Tibial artery (tissue), 4 donors: Measurements from ENCODE around the gene CCDC144A.
"Not testable (repeated sequence)": the region's sequence is repeated elsewhere in the genome, so short reads cannot be mapped to it uniquely, and the experiment has no call there.

Experiments
- DNase-seq, 2 donors: peaks; one replicate each; pipeline ENCODE4 v3.0.0-alpha.2; 2019
- H3K27ac ChIP-seq, 2 donors: fragments of 200-600 bp; sonication (generic) in 1 of 2; 1 replicate in 1 of 2; 2 replicates in 1 of 2; pipeline ENCODE4 v1.5.1; 2018 to 2019; ENCODE audit warnings: mild to moderate bottlenecking in 1 of 2
- H3K27me3 ChIP-seq, 2 donors: fragments of 200-600 bp; sonication (generic) in 1 of 2; one replicate each; pipeline versions ENCODE4 v1.5.1 to v1.6.0; 2016 to 2019
- H3K36me3 ChIP-seq, 3 donors: fragments of 200-600 bp; sonication (generic) in 2 of 3; one replicate each; pipeline ENCODE4 v1.5.1; 2016 to 2019; ENCODE audit warnings: mild to moderate bottlenecking in 2 of 3
- H3K4me1 ChIP-seq, 4 donors: fragments of 200-600 bp; sonication (generic) in 2 of 4; 1 replicate in 3 of 4; 2 replicates in 1 of 4; pipeline ENCODE4 v1.5.1; 2016 to 2019
- H3K4me3 ChIP-seq, 2 donors: fragments of 200-600 bp; sonication (generic) in 1 of 2; 1 replicate in 1 of 2; 2 replicates in 1 of 2; pipeline ENCODE4 v1.5.1; 2018 to 2019; ENCODE audit warnings: mild to moderate bottlenecking in 2 of 2
- H3K9me3 ChIP-seq, 3 donors: fragments of 200-600 bp; sonication (generic) in 1 of 3; one replicate each; pipeline ENCODE4 v1.5.1; 2016 to 2019
- intact Hi-C: fragments of 100-400 bp; cut with DNase I; formaldehyde crosslinking; loops from one replicate; pipeline ENCODE4 v1.15.0; 2023; ENCODE audit warnings: low total_unique reads
- TF ChIP-seq, protein P1 (sequence below), 2 experiments: fragments of 200-600 bp in 1 of 2; fragments of 450-650 bp in 1 of 2; IDR thresholded peaks; one replicate each; pipeline ENCODE4 v1.5.1; 2017 to 2019; ENCODE audit warnings: antibody characterized with exemption in 2 of 2, mild to moderate bottlenecking in 1 of 2, moderate library complexity in 1 of 2

CCDC144A gene, protein sequence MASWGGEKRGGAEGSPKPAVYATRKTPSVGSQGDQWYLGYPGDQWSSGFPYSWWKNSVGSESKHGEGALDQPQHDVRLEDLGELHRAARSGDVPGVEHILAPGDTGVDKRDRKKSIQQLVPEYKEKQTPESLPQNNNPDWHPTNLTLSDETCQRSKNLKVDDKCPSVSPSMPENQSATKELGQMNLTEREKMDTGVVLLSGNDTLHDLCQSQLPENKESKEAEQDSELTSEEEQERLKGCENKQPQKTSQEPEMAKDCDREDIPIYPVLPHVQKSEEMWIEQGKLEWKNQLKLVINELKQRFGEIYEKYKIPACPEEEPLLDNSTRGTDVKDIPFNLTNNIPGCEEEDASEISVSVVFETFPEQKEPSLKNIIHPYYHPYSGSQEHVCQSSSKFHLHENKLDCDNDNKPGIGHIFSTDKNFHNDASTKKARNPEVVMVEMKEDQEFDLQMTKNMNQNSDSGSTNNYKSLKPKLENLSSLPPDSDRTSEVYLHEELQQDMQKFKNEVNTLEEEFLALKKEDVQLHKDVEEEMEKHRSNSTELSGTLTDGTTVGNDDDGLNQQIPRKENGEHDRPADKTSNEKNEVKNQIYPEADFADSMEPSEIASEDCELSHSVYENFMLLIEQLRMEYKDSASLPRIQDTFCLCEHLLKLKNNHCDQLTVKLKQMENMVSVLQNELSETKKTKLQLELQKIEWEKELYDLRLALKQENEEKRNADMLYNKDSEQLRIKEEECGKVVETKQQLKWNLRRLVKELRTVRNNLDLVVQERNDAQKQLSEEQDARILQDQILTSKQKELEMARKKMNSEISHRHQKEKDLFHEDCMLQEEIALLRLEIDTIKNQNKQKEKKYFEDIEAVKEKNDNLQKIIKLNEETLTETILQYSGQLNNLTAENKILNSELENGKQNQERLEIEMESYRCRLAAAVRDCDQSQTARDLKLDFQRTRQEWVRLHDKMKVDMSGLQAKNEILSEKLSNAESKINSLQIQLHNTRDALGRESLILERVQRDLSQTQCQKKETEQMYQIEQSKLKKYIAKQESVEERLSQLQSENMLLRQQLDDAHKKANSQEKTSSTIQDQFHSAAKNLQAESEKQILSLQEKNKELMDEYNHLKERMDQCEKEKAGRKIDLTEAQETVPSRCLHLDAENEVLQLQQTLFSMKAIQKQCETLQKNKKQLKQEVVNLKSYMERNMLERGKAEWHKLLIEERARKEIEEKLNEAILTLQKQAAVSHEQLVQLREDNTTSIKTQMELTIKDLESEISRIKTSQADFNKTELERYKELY (N-terminal part only)

GRCh38 chr17:16689731-16690281 is at the start of gene CCDC144A:
TSS of gene CCDC144A (plus strand) at chr17:16690241. CDS start at chr17:16690401, 160 bp downstream.
- H3K27ac ChIP-seq, H3K36me3 ChIP-seq, intact Hi-C loops, H3K27me3 ChIP-seq, H3K4me1 ChIP-seq, H3K9me3 ChIP-seq: not testable (repeated sequence)
- TF ChIP-seq, protein P1, sequence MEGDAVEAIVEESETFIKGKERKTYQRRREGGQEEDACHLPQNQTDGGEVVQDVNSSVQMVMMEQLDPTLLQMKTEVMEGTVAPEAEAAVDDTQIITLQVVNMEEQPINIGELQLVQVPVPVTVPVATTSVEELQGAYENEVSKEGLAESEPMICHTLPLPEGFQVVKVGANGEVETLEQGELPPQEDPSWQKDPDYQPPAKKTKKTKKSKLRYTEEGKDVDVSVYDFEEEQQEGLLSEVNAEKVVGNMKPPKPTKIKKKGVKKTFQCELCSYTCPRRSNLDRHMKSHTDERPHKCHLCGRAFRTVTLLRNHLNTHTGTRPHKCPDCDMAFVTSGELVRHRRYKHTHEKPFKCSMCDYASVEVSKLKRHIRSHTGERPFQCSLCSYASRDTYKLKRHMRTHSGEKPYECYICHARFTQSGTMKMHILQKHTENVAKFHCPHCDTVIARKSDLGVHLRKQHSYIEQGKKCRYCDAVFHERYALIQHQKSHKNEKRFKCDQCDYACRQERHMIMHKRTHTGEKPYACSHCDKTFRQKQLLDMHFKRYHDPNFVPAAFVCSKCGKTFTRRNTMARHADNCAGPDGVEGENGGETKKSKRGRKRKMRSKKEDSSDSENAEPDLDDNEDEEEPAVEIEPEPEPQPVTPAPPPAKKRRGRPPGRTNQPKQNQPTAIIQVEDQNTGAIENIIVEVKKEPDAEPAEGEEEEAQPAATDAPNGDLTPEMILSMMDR (IDR thresholded peaks at IDR 0.05) = peak; percentile 65 to 76
- peak in 1 of 2 donors; percentile 54 for DNase-seq
- H3K4me3 ChIP-seq = peak within 1 kb of the TSS in 1 of 2 donors; percentile 31

DNA sequence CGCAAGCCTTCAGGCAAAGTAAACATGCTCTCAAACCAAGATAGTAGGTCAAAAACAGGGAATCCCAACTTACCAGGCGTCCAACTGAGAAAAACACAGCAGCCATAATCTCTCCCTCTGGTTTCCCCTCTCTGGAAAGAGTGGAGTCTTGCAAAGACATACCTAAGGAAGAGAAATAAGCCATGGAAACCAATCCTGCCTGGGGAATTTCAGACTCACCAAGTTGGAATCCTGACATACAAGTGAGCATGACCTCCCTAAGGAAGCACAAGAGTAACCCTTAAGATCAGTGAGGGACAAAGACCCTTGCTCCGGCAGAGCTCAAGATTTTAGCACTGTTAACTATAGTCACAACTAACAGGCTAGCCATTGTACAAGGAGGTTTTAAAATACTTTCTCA is 40.5 kb upstream of the CCDC144A start:
- H3K4me1 ChIP-seq = peaks cover 0 to 15% (median 8%) of the 10 kb centered on the region in 4 donors
- H3K27me3 ChIP-seq = no peaks in the 10 kb centered on the region
- TF ChIP-seq, protein P1 (IDR thresholded peaks at IDR 0.05) = no peak
- H3K4me3 ChIP-seq = no peak overlapping the region
- H3K9me3 ChIP-seq = no peaks in the 10 kb centered on the region
- intact Hi-C loops = no loop called here
- DNase-seq = no peak
- H3K27ac ChIP-seq = no peak overlapping the region
- peaks cover 0 to 11% (median 0%) of the 10 kb centered on the region in 3 donors for H3K36me3 ChIP-seq

GRCh38 chr17:16652252-16652651 is 37.8 kb upstream of the CCDC144A start:
- DNase-seq = no peak
- Histone ChIP-seq H3K27ac (peak overlapping the region; percentile 93 to 96), H3K27me3 (no peaks in the 10 kb centered on the region), H3K9me3 (no peaks in the 10 kb centered on the region), H3K4me1 (peaks cover 0 to 15% (median 8%) of the 10 kb centered on the region in 4 donors), H3K4me3 (peak overlapping the region; percentile 60 to 86), H3K36me3 (no peaks in the 10 kb centered on the region)
- TF ChIP-seq, protein P1 (IDR thresholded peaks at IDR 0.05) = no peak
- intact Hi-C loops = no loop called here

DNA sequence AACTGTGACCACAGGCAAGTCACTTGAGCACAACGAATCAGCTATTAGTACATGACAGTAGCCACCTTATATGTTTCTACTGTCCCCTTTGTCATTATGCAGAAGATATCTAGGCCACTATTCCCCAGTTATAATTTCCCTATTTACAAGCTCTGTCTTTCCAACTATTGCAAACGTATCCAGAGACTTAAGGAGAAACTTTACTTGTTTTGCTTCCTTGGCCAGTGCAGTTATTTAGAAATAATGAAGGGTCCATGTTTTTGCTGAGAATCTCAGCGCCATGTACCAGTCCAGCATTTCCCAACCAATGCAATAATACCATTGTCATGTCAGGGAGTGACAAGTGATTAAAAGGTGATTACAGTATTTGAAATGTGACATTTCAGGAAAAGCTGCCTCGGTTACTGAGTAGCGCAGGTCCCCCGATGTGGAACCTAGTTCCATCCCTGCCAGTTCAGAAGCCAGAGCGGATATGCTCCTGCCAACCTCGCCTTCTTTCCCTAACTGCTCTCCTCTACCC is 37.1 kb upstream of the CCDC144A start:
- Histone ChIP-seq H3K4me1 (peaks cover 0 to 15% (median 8%) of the 10 kb centered on the region in 4 donors), H3K27me3 (no peaks in the 10 kb centered on the region), H3K4me3 (peak overlapping the region; percentile 60 to 86), H3K27ac (peak overlapping the region; percentile 93 to 96), H3K9me3 (no peaks in the 10 kb centered on the region), H3K36me3 (no peaks in the 10 kb centered on the region)
- TF ChIP-seq, protein P1 (IDR thresholded peaks at IDR 0.05) = no peak
- DNase-seq = no peak
- intact Hi-C loops = no loop called here
